Measurements from ENCODE around the gene MPL.

The MPL gene

DNA sequence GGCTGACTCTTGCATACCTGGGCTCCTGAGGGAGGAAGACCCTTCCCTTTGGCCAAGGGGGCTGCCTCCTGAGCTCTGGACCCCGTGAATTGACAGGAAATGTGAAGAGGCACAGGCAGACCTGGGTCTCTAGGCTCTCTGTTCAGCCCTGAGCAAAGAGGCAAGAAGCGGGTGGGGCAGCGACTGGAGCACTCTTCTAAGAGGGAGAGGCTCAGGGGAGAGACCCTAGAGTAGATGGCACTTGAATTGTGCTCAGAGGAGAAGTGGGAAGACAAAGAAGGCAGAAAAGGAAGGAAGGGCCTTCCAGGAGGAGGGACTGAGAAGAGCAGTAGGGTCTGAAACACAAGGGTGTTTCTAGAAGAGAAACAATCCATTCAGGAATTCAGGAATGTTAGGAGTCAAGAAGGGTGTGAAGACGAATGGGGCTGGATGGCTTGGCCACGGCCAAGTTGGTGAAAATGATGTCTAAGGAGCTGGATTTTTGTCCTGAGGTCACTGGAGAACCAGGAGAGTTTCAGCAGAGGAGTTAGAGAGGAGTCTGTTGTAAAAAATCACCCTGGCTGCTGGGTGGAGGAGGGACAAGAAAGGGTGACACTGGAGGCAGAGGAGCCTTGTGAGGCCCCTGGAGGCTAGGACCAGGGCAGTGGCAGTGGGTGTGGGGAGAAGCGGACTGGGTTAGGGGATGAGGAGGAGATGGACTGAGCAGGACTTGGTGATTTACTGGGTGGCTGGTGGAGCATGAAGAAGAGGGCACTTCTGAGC lies 31.5 kb upstream of the MPL start:
- DNase-seq (ENCODE audit: low read depth in 2 of 3, low spot score in 2 of 3): no peak

DNA sequence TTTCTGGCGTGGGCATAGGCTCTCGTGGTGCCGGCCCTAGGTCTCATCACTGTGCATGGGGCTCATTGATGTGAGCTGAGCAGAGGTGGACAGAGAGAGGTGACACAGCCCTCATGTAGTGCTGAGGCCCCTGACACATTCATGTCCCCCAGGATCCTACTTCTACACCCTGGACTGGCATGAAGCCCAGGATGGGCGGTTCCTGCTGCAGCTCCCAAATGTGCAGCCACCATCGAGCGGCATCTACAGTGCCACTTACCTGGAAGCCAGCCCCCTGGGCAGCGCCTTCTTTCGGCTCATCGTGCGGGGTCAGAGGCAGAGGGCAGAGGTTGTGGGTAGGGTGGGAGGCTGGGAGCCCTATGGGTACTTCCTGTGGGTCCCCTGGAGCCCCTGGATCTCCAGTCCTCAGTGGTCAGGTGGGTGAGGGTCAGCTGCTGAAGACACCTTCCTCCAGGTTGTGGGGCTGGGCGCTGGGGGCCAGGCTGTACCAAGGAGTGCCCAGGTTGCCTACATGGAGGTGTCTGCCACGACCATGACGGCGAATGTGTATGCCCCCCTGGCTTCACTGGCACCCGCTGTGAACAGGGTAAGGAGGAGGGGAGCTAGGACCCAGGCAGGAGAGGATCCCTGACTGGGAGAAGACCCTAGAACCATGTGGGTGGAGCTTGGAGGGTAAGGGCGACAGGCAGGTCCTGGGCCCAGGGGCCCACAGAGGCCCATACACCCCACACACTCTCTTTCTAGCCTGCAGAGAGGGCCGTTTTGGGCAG lies 30.7 kb upstream of the MPL start:
- DNase-seq (ENCODE audit: low read depth in 2 of 3, low spot score in 2 of 3): no peak

DNA sequence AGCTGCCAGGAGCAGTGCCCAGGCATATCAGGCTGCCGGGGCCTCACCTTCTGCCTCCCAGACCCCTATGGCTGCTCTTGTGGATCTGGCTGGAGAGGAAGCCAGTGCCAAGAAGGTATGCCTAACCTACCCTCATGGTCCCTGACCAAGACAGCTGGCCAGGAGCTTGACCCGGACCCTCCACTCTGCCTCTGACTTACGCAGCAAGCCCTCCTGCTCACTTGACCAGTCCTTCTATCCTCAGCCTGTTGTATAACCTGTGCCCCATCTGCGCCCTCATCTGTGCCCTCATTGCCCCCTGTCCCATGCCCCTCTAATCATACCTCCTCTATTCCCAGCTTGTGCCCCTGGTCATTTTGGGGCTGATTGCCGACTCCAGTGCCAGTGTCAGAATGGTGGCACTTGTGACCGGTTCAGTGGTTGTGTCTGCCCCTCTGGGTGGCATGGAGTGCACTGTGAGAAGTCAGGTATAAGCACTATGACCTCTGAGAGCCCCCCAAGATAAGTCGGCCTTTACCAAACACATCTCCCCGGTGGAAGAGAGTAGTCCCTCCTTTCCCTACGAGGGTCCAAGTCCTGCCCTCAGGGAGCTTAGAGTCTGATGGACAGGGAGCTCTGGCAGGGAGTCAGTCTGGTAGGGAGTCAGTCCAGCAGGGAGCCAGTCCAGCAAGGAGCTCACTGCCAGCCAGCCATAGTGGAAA lies 30.0 kb upstream of the MPL start:
- DNase-seq (ENCODE audit: low read depth in 2 of 3, low spot score in 2 of 3): no peak

DNA sequence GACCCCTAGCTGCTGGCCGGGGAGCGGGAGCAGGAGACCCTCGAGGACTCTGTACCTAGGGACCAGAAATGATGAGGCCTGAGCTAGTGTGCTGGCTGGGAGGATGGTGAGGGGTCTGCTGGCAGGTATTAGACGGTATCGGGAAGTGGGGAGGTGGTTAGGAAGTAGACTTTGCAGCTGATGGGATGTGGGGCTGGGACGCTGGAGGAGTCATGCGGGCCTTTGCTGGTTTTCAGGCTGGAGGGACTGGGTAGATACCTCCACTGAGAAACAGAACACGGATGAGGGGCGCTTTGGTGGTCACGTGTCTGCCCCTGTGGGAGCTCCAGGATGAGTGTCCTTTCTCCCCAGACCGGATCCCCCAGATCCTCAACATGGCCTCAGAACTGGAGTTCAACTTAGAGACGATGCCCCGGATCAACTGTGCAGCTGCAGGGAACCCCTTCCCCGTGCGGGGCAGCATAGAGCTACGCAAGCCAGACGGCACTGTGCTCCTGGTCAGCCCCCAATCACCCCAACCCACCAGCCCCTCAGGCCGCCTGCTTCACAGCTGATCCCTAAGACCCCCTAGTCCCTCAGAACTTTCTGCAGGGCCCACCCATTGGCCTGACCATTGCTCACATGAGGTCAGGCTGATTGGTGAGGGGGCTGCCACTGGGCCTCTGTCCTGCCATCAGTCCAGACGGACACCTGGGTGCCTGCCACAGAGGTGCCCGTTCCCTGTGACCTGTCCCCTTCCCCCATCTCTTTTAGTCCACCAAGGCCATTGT lies 28.8 kb upstream of the MPL start:
- no peak for DNase-seq (ENCODE audit: low read depth in 2 of 3, low spot score in 2 of 3)

DNA sequence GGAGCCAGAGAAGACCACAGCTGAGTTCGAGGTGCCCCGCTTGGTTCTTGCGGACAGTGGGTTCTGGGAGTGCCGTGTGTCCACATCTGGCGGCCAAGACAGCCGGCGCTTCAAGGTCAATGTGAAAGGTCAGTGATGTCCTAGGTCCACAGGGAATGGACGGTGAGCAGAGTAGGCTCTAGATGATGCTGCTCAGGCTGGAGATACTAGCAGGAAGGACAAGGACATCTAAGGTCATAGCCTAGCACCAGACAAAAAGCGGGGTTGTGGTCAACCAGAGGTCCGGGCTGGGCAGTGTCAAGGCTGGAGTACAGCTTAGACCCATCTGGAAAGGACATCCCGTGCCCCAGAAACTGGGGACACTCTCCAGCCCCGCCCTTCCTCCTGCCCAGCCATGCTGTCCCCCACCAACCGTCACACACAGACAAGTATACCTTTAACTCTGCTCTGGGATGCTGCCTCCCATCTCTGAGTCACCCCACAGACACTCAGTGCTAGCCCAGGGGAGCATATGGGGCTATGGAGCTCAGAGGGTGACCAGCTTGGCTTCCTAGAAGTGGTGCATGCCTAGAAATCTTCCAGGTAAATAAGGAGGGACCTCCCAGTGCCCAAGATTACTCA lies 28.1 kb upstream of the MPL start:
- no peak for DNase-seq (ENCODE audit: low read depth in 2 of 3, low spot score in 2 of 3)

DNA sequence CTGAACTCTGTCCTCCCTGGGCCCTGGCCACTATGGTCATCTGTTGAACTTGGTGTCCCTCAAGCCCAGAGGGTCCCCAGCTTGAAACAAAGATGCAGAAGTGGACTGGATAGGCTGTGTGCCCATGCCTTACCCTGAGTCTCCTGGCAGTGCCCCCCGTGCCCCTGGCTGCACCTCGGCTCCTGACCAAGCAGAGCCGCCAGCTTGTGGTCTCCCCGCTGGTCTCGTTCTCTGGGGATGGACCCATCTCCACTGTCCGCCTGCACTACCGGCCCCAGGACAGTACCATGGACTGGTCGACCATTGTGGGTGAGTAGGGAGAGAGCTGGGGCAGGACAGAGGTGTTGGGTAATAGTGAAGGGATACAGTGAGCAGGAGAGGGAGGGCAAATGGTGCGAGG lies 26.1 kb upstream of the MPL start:
- no peak for DNase-seq (ENCODE audit: low read depth in 2 of 3, low spot score in 2 of 3)

DNA sequence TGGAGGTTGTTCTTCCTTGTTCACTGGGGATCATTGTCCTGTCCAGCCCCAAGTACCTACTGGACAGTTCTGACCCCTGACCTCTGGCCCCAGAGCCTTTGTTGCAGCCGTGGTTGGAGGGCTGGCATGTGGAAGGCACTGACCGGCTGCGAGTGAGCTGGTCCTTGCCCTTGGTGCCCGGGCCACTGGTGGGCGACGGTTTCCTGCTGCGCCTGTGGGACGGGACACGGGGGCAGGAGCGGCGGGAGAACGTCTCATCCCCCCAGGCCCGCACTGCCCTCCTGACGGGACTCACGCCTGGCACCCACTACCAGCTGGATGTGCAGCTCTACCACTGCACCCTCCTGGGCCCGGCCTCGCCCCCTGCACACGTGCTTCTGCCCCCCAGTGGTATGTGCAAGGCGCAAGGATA lies 25.4 kb upstream of the MPL start:
- DNase-seq (ENCODE audit: low read depth in 2 of 3, low spot score in 2 of 3): no peak

DNA sequence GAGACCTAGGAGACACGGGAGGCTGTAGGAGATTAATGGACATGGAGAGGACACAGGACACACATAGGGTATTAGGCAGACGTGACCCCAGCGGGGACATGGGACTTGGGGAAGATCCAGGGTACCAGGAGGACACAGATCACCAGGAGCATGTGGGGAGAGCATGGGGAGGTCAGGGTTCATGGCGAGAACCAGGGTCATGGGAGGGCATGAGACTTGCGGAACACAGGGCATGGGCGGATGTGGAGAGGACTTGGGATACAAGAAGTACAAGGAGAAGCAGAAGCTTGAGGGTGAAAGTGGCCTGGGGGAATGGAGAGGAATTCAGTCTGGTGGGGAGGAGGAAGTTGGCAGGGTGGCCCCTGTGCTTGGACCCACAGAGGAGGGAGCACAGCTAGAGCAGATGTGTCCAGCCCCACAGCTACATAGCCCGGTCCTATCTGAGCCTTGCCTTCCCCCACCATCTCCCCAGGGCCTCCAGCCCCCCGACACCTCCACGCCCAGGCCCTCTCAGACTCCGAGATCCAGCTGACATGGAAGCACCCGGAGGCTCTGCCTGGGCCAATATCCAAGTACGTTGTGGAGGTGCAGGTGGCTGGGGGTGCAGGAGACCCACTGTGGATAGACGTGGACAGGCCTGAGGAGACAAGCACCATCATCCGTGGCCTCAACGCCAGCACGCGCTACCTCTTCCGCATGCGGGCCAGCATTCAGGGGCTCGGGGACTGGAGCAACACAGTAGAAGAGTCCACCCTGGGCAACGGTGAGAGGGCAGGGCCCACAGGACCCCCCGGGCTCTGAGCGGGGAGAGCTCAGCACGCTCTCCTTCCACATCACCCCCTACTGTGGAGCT lies 24.7 kb upstream of the MPL start:
- no peak for DNase-seq (ENCODE audit: low read depth in 2 of 3, low spot score in 2 of 3)

DNA sequence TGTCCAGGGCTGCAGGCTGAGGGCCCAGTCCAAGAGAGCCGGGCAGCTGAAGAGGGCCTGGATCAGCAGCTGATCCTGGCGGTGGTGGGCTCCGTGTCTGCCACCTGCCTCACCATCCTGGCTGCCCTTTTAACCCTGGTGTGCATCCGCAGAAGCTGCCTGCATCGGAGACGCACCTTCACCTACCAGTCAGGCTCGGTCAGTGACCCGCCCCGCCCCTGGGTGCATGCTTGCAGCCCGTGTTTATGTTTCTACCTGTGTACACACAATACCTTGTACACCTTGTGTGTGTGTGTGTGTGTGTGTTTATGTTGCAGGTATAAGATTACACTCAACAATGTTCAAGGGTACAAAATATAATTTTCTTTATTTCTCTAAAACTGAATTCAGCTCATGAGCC lies 23.8 kb upstream of the MPL start:
- no peak for DNase-seq (ENCODE audit: low read depth in 2 of 3, low spot score in 2 of 3)

DNA sequence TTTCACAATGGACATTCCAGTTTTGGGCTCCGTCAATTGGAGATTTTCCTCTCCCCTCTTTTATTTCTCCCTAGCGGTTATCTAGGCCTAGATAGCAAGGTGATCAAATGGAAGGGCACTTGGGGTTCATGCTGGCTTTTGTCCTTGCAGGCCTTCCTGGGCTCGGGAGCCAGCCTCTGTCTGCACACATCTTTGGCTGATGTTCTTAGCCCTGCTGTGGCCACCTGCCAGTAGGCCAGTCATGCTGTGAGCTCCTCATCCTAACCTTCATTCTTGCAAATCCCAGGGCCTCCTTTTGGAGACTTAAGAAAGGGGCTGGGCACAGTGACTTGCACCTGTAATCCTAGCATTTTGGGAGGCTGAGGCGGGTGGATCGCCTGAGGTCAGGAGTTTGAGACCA lies 23.4 kb upstream of the MPL start:
- no peak for DNase-seq (ENCODE audit: low read depth in 2 of 3, low spot score in 2 of 3)

DNA sequence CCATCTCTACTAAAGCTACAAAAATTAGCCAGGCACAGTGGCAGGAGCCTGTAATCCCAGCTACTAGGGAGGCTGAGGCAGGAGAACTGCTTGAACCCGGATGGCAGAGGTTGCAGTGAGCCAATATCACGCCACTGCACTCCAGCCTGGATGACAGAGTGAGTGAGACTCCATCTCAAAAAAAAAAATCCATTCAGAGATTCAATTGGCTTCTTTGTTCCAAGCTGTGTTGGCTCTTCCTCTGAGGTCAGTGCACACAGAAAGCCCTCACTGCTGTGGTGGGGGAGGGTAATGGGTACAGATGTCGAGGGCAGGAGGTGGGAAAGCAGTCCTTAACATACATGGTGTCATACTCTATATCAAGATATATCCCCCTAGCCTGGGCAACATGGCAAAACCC lies 22.1 kb upstream of the MPL start:
- no peak for DNase-seq (ENCODE audit: low read depth in 2 of 3, low spot score in 2 of 3)

DNA sequence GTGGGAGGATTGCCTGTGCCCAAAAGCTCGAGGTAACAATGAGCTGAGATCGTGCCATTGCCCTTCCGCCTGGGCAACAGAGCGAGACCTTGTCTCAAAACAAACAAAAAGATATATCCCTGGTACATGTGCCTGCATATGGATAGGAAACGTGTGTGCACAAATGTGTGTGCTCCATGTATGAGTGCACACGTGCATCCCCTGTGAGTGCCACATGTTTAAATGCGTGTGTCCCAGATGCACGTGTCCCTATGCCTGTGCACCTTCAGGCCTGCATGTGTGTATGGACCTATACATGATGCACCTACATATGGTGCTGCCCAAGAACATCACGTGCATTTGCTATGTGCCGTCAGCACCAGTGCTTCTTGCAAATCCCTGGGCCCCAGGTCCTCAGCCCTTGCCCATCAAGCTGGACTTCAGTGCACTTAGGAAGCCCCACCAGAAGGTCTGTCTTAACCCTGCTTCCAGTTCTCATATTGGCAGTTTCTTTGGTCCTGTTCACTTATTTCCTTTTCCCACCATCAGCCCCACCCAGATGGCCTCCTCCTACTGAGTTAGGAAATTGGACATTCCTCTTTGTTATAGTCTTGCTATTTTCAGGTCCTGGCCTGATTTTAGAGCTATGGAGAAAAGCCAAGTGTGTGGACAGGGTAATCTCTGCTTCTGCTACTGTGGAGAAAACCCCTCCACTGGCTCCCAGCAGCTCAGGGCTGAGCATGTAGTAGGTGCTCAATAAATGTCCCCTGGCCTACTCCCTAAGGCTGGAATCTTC lies 21.5 kb upstream of the MPL start:
- no peak for DNase-seq (ENCODE audit: low read depth in 2 of 3, low spot score in 2 of 3)

DNA sequence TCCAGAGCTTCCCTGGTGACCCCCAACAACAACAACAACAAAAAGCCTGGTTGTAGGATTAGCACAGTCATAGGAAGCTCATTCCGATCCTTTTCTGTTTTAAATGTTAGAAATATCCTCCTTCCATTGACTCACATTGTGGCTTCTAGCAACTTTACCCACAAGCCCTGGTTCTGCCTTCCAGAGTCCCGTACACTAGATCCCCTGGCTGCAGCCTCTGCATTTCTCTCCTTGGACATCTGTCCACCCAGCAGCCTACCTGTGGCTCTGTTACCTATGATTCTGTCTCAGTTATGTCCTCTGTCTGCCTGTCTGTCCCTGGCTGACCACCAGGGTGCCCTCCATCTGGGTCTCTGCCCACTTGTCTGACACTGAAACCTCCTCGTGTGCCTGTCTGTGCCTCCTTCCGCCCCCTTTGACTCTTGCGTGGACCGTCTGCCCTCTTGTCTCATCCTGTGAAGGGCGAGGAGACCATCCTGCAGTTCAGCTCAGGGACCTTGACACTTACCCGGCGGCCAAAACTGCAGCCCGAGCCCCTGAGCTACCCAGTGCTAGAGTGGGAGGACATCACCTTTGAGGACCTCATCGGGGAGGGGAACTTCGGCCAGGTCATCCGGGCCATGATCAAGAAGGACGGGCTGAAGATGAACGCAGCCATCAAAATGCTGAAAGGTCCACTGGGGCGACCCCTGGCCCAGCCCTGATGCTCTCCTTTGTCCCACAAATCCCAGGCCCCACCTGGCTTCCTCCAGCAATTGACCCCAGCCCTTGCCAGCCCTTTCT lies 20.7 kb upstream of the MPL start:
- DNase-seq (ENCODE audit: low read depth in 2 of 3, low spot score in 2 of 3): no peak

DNA sequence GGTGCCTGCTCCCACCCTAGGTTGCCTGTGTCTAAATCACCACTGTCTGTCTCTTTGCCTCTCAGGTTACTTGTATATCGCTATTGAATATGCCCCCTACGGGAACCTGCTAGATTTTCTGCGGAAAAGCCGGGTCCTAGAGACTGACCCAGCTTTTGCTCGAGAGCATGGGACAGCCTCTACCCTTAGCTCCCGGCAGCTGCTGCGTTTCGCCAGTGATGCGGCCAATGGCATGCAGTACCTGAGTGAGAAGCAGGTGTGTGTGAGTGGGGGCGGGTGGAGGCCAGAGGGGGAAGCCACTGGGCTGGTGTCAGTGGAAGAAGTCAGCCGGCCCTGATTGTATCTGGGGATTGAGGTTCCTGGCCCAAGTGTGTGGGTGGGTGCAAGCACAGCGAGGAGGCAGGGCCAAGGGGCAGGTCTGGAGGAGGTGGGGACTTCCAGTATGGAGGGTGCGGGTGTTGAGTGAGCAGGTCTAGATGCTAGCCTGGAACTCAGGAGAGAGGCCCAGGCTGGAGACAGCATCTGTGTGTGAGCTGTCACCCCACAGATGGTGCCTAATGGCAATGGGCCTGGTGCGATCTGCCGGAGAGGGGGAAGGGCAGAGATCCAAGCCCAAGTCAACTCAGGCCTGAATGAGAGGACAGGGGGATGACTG lies 19.7 kb upstream of the MPL start:
- no peak for DNase-seq (ENCODE audit: low read depth in 2 of 3, low spot score in 2 of 3)

DNA sequence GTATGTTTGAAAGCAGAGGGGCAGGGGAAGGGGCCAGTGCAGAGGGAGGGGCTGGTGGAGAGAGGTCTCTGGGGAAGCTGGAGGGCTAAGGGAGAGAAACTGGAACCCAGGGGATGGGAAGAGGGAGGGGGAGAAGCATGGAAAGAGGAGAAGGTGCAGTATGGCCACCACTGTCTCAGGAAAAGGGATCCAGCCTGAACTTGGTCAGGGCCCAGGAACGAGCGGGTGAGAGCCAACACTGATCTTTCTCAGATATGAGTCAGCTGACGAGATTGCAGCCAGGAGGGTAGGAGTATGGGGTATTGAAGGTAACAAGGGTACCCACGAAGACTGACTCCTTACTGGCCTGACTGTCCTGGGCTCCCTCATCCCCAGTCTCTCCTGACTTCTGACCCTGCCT lies 18.8 kb upstream of the MPL start:
- no peak for DNase-seq (ENCODE audit: low read depth in 2 of 3, low spot score in 2 of 3)

DNA sequence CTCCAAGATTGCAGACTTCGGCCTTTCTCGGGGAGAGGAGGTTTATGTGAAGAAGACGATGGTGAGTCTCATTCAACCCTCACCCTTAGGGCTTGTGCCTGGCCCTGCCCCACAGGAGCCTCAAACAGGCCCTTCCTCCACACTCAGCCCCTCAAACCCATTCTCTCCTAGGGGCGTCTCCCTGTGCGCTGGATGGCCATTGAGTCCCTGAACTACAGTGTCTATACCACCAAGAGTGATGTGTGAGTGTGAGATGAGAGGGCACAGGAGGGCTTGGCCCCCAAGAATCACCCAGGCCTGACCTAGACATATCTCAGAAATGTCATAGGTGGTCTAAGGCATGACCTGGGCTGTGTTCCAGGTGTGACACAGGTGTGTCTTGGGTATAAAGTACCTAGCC lies 18.3 kb upstream of the MPL start:
- DNase-seq (ENCODE audit: low read depth in 2 of 3, low spot score in 2 of 3): no peak

DNA sequence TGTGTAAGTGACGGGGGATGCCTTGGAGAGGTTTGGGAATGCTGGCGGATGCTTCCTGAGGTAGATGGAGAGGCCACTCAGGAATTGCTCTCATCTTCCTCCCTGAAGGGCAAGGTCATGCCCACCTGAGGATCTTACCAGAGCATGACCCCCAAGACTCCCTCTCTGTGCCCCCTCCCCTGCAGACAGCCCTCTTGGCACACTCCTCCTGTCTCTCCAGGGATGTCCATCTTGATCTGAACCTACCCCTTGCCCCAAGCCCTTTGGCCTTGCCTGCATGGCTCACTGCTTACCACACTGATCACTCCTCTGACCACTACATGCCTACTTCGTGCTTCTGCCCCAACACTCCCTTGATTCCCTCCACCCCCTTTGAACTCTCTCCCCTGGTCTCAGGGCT lies 17.9 kb upstream of the MPL start:
- no peak for DNase-seq (ENCODE audit: low read depth in 2 of 3, low spot score in 2 of 3)

DNA sequence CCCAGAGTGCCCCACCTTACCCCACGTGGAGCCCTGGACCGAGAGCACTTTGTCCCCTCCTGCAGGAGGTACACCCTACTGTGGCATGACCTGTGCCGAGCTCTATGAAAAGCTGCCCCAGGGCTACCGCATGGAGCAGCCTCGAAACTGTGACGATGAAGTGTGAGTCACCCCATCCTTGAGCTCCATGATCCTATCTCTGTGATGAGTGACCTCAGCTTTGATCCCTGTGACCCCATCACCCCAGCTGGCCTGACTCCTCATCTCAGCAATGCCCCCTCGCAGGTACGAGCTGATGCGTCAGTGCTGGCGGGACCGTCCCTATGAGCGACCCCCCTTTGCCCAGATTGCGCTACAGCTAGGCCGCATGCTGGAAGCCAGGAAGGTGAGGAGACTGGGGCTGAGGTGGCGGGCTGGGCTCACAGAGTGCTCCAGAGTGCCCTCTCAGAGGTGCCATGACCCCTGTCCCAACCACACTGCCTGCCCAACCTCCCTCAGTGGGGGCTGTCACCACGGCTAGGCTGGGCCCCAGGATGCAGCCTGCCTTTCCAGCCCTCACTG lies 16.2 kb upstream of the MPL start:
- no peak for DNase-seq (ENCODE audit: low read depth in 2 of 3, low spot score in 2 of 3)

Data from activated CD8-positive, alpha-beta memory T cell treated with anti-CD3 and anti-CD28 coated beads for 48 hours (primary cell).